GM19351 (cell line): ENCODE data around the gene ROPN1.
A peak's percentile ranks its signal among the peaks of the same experiment; 100 is the strongest.
"Not testable (repeated sequence)": the region's sequence is repeated elsewhere in the genome, so short reads cannot be mapped to it uniquely, and the experiment has no call there.

Source experiments
- ATAC-seq: cut with Tn5 transposase; IDR thresholded peaks from one replicate; pipeline ENCODE4 v1.9.1; 2021; ENCODE audit warnings: mild to moderate bottlenecking, moderate library complexity; ENCODE audit not compliant: unreplicated experiment

ROPN1 gene

GRCh38 chr3:124001366-124001765 is 9.4 kb upstream of the ROPN1 start:
- ATAC-seq, result not testable (repeated sequence)

GRCh38 chr3:123997543-123997942 is 5.6 kb upstream of the ROPN1 start:
- no peak for ATAC-seq

GRCh38 chr3:123993818-123994217 is 1.9 kb upstream of the ROPN1 start:
- no peak for ATAC-seq

- ATAC-seq, result no peak
These were observed 5.5 kb downstream of the ROPN1 start for GRCh38 chr3:123986427-123986826.

- ATAC-seq, result no peak
These were observed 7.0 kb downstream of the ROPN1 start for GRCh38 chr3:123984957-123985356.

GRCh38 chr3:123984350-123984749 is 7.6 kb downstream of the ROPN1 start:
- ATAC-seq, result no peak

GRCh38 chr3:123981317-123981716 is 10.6 kb downstream of the ROPN1 start:
- ATAC-seq, result not testable (repeated sequence)

- no peak for ATAC-seq
These were observed 11.4 kb downstream of the ROPN1 start for GRCh38 chr3:123980539-123980938.

GRCh38 chr3:123979525-123980501 is 12.1 kb downstream of the ROPN1 start:
- ATAC-seq, result not testable (repeated sequence)

- not testable (repeated sequence) for ATAC-seq
These were observed 15.0 kb downstream of the ROPN1 start for GRCh38 chr3:123976904-123977303.

- ATAC-seq, result not testable (repeated sequence)
These were observed 15.6 kb downstream of the ROPN1 start for GRCh38 chr3:123976181-123976898.

- ATAC-seq, result not testable (repeated sequence)
These were observed 16.9 kb downstream of the ROPN1 start for GRCh38 chr3:123975030-123975429.

GRCh38 chr3:123971406-123971805 is 20.5 kb downstream of the ROPN1 start:
- ATAC-seq, result no peak

- not testable (repeated sequence) for ATAC-seq
These were observed 24.7 kb downstream of the ROPN1 start for GRCh38 chr3:123967260-123967659.

GRCh38 chr3:123966799-123967198 is 25.1 kb downstream of the ROPN1 start:
- not testable (repeated sequence) for ATAC-seq

GRCh38 chr3:123964793-123965192 is 27.1 kb downstream of the ROPN1 start:
- not testable (repeated sequence) for ATAC-seq

GRCh38 chr3:123961508-123961856 is 30.4 kb downstream of the ROPN1 start:
- ATAC-seq, result no peak

- peak; percentile 81 for ATAC-seq
These were observed 31.0 kb downstream of the ROPN1 start, which contains the start of gene CCDC14 for GRCh38 chr3:123960781-123961507. Gene CCDC14 (minus strand): TSS chr3:123961229. CDS start chr3:123961173, 56 bp downstream.

GRCh38 chr3:123953735-123954134 is 38.2 kb downstream of the ROPN1 start:
- ATAC-seq, result peak; percentile 53

- ATAC-seq, result no peak
These were observed 38.9 kb downstream of the ROPN1 start for GRCh38 chr3:123952844-123953520.
